IPS-15b (cell line): Measurements from ENCODE around the gene RAB3C.

Source experiments
- H3K27me3 ChIP-seq: one replicate; pipeline ENCODE4 v1.6.1; 2013; ENCODE audit warnings: low read length; ENCODE audit not compliant: control insufficient read depth, insufficient read depth
- H3K36me3 ChIP-seq: one replicate; pipeline ENCODE4 v1.6.1; 2013; ENCODE audit warnings: low read length; ENCODE audit not compliant: control insufficient read depth, insufficient read depth
- H3K4me1 ChIP-seq: one replicate; pipeline ENCODE4 v1.6.1; 2013; ENCODE audit warnings: mild to moderate bottlenecking, low read length; ENCODE audit not compliant: control insufficient read depth, insufficient read depth
- H3K4me3 ChIP-seq: one replicate; pipeline ENCODE4 v1.5.1; 2013; ENCODE audit warnings: low read depth, low read length
- H3K9ac ChIP-seq: one replicate; pipeline ENCODE4 v1.6.1; 2013; ENCODE audit warnings: low read depth, mild to moderate bottlenecking, low read length
- H3K9me3 ChIP-seq: one replicate; pipeline ENCODE4 v1.6.1; 2013; ENCODE audit warnings: mild to moderate bottlenecking, low read length; ENCODE audit not compliant: control insufficient read depth, insufficient read depth

The RAB3C gene

DNA sequence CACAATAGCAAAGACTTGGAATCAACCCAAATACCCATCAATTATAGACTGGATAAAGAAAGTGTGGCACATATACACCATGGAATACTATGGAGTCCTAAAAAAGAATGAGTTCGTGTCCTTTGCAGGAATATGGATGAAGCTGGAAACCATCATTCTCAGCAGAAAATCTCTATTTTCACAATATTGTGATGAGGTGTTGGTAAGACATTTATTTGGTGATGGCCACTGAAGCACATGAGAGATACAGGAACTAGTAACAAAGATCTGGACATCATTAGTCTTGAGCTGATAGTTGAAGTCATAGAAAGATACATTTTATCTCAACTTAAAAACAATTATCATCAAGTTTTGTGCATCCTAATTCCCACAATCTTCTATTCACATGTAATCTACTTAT is 70.6 kb downstream of the RAB3C start:
- no peaks in the 10 kb centered on the region for H3K4me1 ChIP-seq
- H3K27me3 ChIP-seq: no peaks in the 10 kb centered on the region
- no peak overlapping the region for H3K4me3 ChIP-seq
- no peak overlapping the region for H3K9ac ChIP-seq
- no peaks in the 10 kb centered on the region for H3K9me3 ChIP-seq
- no peaks in the 10 kb centered on the region for H3K36me3 ChIP-seq

DNA sequence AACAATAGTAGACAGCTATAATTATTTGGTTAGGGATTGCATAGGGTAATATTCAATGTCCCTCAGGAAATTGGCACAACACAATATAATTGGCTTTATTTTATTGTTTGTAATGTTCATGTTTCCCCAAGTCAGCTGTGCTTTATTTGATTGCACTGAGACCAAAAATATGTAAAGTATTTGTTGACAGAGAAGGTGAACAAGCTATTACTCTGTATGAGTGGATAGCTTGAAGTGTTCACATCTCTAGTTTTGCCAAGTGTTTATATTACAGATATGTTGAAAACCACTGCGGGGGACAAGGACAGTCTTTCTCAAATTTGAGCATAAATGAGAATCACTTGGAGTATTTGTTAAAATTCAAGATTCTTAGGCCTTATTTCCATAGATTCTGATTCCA is 83.3 kb downstream of the RAB3C start:
- no peaks in the 10 kb centered on the region for H3K9me3 ChIP-seq

DNA sequence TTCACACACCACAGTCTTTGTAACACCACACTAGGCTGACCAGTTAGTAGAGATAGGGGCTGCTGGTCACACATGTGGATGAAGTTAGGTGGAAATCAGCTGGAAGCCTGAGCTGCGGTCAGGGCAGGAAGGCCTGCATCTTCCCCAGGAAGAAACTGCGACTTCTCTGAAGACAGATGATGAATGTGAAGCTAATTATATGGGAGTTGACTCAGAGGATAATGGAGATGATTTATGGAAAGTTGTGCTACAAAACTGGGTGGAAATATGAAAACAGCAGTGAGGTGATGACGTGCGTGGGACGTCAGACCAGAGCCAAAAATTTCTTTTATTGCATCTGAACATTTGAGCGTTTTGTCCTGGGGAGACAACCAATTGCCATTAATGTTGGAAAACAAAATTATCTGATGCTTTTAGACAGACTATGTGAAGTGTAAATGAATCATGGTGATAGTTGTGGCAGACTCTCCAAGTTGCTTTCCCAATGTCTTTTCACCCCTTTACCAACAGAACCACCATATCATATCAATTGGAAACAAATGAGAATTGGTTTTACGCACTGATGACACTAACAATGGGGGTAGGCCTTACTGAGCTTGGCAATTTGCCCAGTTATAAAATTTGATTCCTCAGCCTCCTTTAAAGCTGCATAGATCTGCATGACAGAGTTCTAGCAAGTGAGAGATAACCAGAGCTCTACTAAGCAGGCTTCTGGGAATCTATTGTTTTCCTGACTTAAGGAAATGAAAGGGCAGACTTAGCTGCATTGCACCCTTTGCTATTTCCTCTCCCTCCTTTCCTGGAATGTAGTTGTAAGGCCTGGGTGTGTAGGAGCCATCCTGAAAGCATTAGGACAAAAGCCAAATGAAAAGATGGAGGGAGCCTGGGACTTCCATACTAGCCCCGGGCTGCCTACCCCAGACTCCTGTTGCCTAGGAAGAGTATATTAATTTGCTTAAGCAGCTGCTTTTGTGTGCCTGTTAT is 84.0 kb downstream of the RAB3C start:
- H3K36me3 ChIP-seq: no peaks in the 10 kb centered on the region
- no peak overlapping the region for H3K4me3 ChIP-seq
- no peaks in the 10 kb centered on the region for H3K9me3 ChIP-seq
- H3K4me1 ChIP-seq: no peaks in the 10 kb centered on the region
- H3K27me3 ChIP-seq: no peaks in the 10 kb centered on the region
- no peak overlapping the region for H3K9ac ChIP-seq

More for the DNA sequence above, 83.3 kb downstream of the RAB3C start:
- Histone ChIP-seq H3K36me3 (no peaks in the 10 kb centered on the region), H3K27me3 (no peaks in the 10 kb centered on the region), H3K4me3 (no peak overlapping the region), H3K4me1 (no peaks in the 10 kb centered on the region), H3K9ac (no peak overlapping the region)

DNA sequence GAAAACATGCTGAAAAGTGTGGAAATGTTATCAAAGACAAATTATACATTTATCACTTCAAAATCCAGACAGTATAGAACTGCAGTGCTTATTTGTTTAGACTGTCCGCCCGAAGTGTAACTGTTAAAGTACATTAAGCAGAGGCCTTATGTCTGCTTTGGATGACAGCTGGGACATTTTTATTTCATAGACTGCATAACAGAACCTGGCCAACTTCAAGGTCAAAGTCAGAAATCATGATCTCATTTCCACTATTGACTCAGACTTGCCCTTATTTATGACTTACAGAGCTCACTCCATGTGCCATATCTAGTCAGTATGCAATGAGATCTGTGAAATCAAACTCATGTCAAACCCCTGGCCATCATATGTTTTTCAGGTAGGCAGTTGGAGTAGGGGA is 87.7 kb downstream of the RAB3C start:
- Histone ChIP-seq H3K4me3 (no peak overlapping the region), H3K4me1 (no peaks in the 10 kb centered on the region), H3K9me3 (no peaks in the 10 kb centered on the region), H3K9ac (no peak overlapping the region), H3K36me3 (no peaks in the 10 kb centered on the region), H3K27me3 (no peaks in the 10 kb centered on the region)

DNA sequence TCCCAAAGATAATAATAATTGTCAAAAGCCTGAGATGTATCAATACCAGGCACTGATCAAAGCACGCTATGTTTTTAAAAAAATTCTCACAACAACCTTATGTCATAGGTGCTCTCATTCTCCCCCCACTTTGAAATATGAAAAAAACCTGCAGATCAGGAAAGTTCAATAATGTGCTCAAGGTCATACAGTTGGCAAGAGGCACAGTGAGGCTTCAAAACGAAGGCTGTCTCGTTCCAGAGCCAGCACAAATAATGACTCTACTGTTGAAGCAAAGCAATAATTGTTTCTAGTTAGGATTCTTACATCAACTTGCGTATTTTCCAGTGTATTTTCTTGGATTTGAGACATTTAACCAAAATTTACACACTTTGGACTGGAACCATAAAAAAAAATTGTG is 88.3 kb downstream of the RAB3C start:
- Histone ChIP-seq H3K36me3 (no peaks in the 10 kb centered on the region), H3K4me3 (no peak overlapping the region), H3K27me3 (no peaks in the 10 kb centered on the region), H3K4me1 (no peaks in the 10 kb centered on the region), H3K9ac (no peak overlapping the region), H3K9me3 (no peaks in the 10 kb centered on the region)

DNA sequence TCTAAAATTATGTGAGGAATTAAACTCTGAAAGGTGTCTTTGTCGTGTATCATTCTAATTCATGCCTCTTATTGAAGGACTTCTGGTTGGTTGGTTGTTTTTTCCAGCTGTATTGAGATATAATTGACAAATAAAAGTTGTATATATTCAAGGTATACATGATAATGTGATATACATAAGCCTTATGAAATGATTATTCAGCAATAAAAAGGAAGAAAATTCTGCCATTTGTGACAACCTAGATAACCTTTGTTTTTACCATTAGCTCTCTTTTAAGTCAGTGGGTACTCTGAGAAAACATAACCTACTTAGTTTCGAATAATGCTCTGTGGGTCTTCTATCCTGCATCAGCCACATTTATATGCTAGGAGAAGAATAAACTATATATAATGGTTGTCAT is 89.6 kb downstream of the RAB3C start:
- H3K9ac ChIP-seq: no peak overlapping the region
- no peaks in the 10 kb centered on the region for H3K9me3 ChIP-seq
- H3K36me3 ChIP-seq: no peaks in the 10 kb centered on the region
- no peaks in the 10 kb centered on the region for H3K27me3 ChIP-seq
- H3K4me1 ChIP-seq: no peaks in the 10 kb centered on the region
- H3K4me3 ChIP-seq: no peak overlapping the region

DNA sequence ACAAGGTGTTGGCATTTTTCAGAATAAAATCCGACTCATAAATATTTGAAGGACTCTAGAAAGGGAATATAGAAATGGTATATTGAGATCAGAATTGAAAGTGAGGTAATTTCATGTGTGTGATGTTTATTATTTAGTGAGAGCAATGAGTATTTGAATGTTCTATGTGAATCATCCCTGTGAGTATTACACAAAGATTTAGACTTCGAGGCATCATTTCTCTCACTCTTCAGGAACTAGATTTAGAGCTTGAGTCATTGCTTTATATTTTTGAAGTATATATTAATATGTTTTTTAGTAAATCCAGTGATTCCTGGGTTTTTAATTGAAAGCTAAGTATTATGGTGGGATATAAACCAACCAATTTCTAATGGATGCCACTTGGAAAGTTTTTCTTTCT is 91.2 kb downstream of the RAB3C start:
- Histone ChIP-seq H3K9ac (no peak overlapping the region), H3K9me3 (no peaks in the 10 kb centered on the region), H3K4me3 (no peak overlapping the region), H3K36me3 (no peaks in the 10 kb centered on the region), H3K27me3 (no peaks in the 10 kb centered on the region), H3K4me1 (no peaks in the 10 kb centered on the region)

DNA sequence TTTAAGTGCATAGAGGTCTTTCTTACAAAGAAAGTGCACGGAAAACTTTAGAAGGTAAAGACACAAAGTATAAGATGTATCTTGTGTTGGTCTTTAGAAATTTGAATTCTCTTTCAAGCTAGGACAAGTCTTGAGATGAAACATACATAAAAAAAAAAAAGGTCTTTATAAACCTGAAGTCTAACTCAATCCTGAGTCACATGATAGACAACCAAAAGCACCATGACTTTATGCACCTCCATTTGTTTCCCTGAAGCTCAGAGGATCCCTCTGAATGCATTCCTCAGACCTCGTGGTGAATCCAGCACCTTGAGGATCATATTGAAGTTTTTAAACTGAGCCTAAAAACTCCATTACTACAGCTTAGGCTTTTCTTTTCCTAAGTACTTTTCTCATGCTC is 91.8 kb downstream of the RAB3C start:
- no peaks in the 10 kb centered on the region for H3K4me1 ChIP-seq
- H3K9me3 ChIP-seq: no peaks in the 10 kb centered on the region
- no peaks in the 10 kb centered on the region for H3K27me3 ChIP-seq
- no peak overlapping the region for H3K9ac ChIP-seq
- H3K4me3 ChIP-seq: no peak overlapping the region
- H3K36me3 ChIP-seq: no peaks in the 10 kb centered on the region

DNA sequence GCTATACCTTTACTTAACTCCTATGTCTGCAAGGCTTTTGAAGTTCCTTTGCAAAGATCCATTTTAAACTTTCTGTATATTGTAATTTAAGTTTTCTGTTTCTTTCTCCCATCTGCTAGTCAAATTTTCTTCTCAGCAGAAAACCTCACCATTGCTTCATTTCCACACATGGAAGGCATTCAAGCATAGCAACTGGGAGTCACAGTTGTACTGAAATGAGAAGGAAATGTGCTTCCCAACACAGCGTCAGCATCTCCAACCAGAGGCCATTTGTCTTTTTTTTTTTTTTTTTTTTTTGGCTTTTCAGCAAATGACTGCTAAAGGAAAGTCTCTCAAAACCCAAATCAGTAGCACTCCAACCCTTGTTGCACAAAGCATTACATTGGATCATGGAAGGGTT is 92.5 kb downstream of the RAB3C start:
- Histone ChIP-seq H3K27me3 (no peaks in the 10 kb centered on the region), H3K4me3 (no peak overlapping the region), H3K4me1 (no peaks in the 10 kb centered on the region), H3K9me3 (no peaks in the 10 kb centered on the region), H3K9ac (no peak overlapping the region), H3K36me3 (no peaks in the 10 kb centered on the region)

DNA sequence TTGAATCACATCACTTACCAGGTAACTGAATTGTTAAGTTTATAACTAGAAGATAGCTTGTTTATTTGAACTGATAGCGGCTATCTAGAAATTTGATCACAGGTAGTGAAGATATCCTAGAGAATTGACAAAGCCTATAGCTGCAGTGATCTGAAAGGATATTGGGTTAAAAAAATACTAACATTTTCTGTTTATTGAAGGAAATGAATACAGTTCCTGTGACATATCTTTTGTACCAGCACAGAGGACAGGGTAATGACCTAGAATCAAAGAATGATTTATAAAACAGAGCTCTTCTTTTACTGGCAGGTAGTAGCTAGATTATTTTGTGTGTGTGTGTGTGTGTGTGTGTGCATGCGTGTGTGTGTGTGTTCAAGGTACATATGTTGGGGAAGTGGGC is 94.8 kb downstream of the RAB3C start:
- Histone ChIP-seq H3K9ac (no peak overlapping the region), H3K4me1 (no peaks in the 10 kb centered on the region), H3K9me3 (no peaks in the 10 kb centered on the region), H3K27me3 (no peaks in the 10 kb centered on the region), H3K4me3 (no peak overlapping the region), H3K36me3 (no peaks in the 10 kb centered on the region)

DNA sequence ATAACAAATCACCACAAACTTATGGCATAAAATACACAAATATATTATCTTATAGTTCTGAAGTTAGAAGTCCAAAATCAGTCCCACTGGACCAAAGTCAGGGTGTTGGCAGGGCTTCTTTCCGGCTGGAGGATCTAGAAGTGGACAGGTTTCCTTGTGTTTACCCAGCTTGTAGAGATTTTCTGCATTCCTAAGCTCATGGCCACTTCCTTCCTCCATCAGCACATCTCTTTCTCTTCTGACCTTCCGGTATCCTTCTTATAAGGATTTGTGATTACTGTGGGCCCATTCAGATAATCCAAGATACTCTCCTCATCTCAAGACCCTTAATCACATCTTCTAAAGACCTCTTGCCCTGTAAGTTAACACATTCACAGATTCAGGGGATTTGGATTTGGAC is 97.6 kb downstream of the RAB3C start:
- no peaks in the 10 kb centered on the region for H3K36me3 ChIP-seq

DNA sequence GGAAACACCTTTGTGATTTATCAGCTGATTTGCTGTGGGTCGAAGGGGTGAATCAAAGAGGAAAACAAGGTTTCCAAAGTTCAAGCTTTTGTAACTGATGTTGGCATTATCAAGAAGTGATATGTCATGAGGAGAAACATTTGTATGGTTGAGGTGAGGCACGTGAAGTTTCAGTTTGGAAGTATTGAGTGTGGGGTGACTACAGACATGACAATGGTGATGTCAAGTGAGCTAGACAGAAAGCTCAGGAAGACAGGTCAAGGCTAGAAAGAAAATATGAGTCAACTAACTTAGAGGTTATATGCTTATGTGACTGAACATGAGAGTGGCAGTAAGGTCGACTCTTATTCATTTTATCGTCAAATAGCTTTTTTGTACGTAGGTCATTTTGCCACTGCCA is 99.1 kb downstream of the RAB3C start:
- H3K27me3 ChIP-seq: no peaks in the 10 kb centered on the region
- H3K4me1 ChIP-seq: no peaks in the 10 kb centered on the region
- H3K36me3 ChIP-seq: no peaks in the 10 kb centered on the region
- H3K9ac ChIP-seq: no peak overlapping the region
- no peak overlapping the region for H3K4me3 ChIP-seq
- H3K9me3 ChIP-seq: no peaks in the 10 kb centered on the region

More for the DNA sequence above, 97.6 kb downstream of the RAB3C start:
- Histone ChIP-seq H3K9ac (no peak overlapping the region), H3K4me1 (no peaks in the 10 kb centered on the region), H3K4me3 (no peak overlapping the region), H3K27me3 (no peaks in the 10 kb centered on the region), H3K9me3 (no peaks in the 10 kb centered on the region)
